Breast epithelium (tissue), 3 donors: ENCODE results near the gene PKD1L1.

Source experiments
- POLR2AphosphoS5 ChIP-seq, 3 donors: sonication (generic); formaldehyde crosslinking; IDR thresholded peaks; one replicate each; pipeline ENCODE4 v1.6.1; 2017; ENCODE audit warnings: antibody characterized with exemption in 3 of 3
- TF ChIP-seq, protein P1 (sequence below), 3 donors: fragments of 450-650 bp; IDR thresholded peaks; one replicate each; pipeline ENCODE4 v1.5.1; 2016 to 2017; ENCODE audit warnings: antibody characterized with exemption in 3 of 3, mild to moderate bottlenecking in 3 of 3, moderate library complexity in 3 of 3

GRCh38 chr7:47763063-47763974 lies 184.9 kb downstream of the PKD1L1 start:
- TF ChIP-seq, protein P1, sequence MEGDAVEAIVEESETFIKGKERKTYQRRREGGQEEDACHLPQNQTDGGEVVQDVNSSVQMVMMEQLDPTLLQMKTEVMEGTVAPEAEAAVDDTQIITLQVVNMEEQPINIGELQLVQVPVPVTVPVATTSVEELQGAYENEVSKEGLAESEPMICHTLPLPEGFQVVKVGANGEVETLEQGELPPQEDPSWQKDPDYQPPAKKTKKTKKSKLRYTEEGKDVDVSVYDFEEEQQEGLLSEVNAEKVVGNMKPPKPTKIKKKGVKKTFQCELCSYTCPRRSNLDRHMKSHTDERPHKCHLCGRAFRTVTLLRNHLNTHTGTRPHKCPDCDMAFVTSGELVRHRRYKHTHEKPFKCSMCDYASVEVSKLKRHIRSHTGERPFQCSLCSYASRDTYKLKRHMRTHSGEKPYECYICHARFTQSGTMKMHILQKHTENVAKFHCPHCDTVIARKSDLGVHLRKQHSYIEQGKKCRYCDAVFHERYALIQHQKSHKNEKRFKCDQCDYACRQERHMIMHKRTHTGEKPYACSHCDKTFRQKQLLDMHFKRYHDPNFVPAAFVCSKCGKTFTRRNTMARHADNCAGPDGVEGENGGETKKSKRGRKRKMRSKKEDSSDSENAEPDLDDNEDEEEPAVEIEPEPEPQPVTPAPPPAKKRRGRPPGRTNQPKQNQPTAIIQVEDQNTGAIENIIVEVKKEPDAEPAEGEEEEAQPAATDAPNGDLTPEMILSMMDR (IDR thresholded peaks at IDR 0.05): no peak
- peak in 1 of 3 donors; percentile 49 for TF ChIP-seq POLR2AphosphoS5 (IDR thresholded peaks at IDR 0.05)
